OCI-LY1 (cell line): ENCODE measurements around the gene UTP3.

Source experiments
- H2AFZ ChIP-seq: fragments of 200-600 bp; sonication (generic), shearing (Covaris generic); 2 replicates; pipeline ENCODE4 v1.6.0; 2014; ENCODE audit warnings: antibody characterized with exemption, mild to moderate bottlenecking, low read length
- H3F3A ChIP-seq: fragments of 200-600 bp; sonication (generic), shearing (Covaris generic); 2 replicates; pipeline ENCODE4 v1.6.0; 2014; ENCODE audit warnings: mild to moderate bottlenecking, antibody characterized with exemption, low read length, moderate library complexity; ENCODE audit not compliant: insufficient read depth
- H3K27ac ChIP-seq: fragments of 200-600 bp; sonication (generic); 2 replicates; pipeline ENCODE4 v1.5.1; 2014; ENCODE audit warnings: low read length, mixed run types, mild to moderate bottlenecking, low read depth; ENCODE audit not compliant: poor library complexity, severe bottlenecking
- H3K27me3 ChIP-seq: fragments of 200-600 bp; sonication (generic); 2 replicates; pipeline ENCODE4 v1.6.0; 2014; ENCODE audit warnings: antibody characterized with exemption, mild to moderate bottlenecking, low read length, moderate library complexity; ENCODE audit not compliant: insufficient read depth
- H3K36me3 ChIP-seq: fragments of 200-600 bp; sonication (generic); 2 replicates; pipeline ENCODE4 v1.6.1; 2014; ENCODE audit warnings: mild to moderate bottlenecking, antibody characterized with exemption, low read length, moderate library complexity, mixed read lengths; ENCODE audit not compliant: insufficient read depth
- H3K4me1 ChIP-seq: fragments of 200-600 bp; sonication (generic); 2 replicates; pipeline ENCODE4 v1.5.1; 2014; ENCODE audit warnings: mild to moderate bottlenecking, low read length, moderate library complexity; ENCODE audit not compliant: insufficient read depth, severe bottlenecking
- H3K4me2 ChIP-seq: fragments of 200-600 bp; sonication (generic), shearing (Covaris generic); 2 replicates; pipeline ENCODE4 v1.6.1; 2014; ENCODE audit warnings: low read length
- H3K4me3 ChIP-seq: fragments of 200-600 bp; sonication (generic); 2 replicates; pipeline ENCODE4 v1.5.1; 2014; ENCODE audit warnings: low read length, low read depth, mild to moderate bottlenecking, mixed read lengths; ENCODE audit not compliant: poor library complexity, severe bottlenecking
- H3K79me2 ChIP-seq: fragments of 200-600 bp; shearing (Covaris generic); 2 replicates; pipeline ENCODE4 v1.6.1; 2016; ENCODE audit warnings: mixed run types, low read length, mixed read lengths; ENCODE audit not compliant: insufficient read depth
- H3K9ac ChIP-seq: fragments of 200-600 bp; sonication (generic), shearing (Covaris generic); 2 replicates; pipeline ENCODE4 v1.6.1; 2014; ENCODE audit warnings: mild to moderate bottlenecking, low read length, mixed read lengths
- H3K9me2 ChIP-seq: fragments of 200-600 bp; sonication (generic), shearing (Covaris generic); 2 replicates; pipeline ENCODE4 v1.6.1; 2014; ENCODE audit warnings: low read depth, mild to moderate bottlenecking, low read length, mixed read lengths
- H3K9me3 ChIP-seq: fragments of 200-600 bp; shearing (Covaris generic); 2 replicates; pipeline ENCODE4 v1.6.1; 2014; ENCODE audit warnings: low read length, mixed read lengths
- H4K20me1 ChIP-seq: fragments of 200-600 bp; sonication (generic), shearing (Covaris generic); 2 replicates; pipeline ENCODE4 v1.6.0; 2016; ENCODE audit warnings: mild to moderate bottlenecking, low read length; ENCODE audit not compliant: insufficient read depth
- CTCF ChIP-seq: fragments of 200-600 bp; sonication (generic), shearing (Covaris generic); IDR thresholded peaks from 2 replicates; pipeline ENCODE4 v1.5.1; 2017; ENCODE audit warnings: mild to moderate bottlenecking, antibody characterized with exemption, low read length, moderate library complexity, mixed read lengths
- EZH2 ChIP-seq: fragments of 200-600 bp; sonication (generic), shearing (Covaris generic); IDR thresholded peaks from 2 replicates; pipeline ENCODE4 v1.8.0; 2017; ENCODE audit warnings: borderline replicate concordance, mixed run types, mild to moderate bottlenecking, antibody characterized with exemption, low read length, moderate library complexity, mixed read lengths

The UTP3 gene

GRCh38 chr4:70667740-70668535 is 20.4 kb upstream of the UTP3 start:
- Histone ChIP-seq H3K4me1 (peaks cover 67% of the 10 kb centered on the region), H3K27ac (peak overlapping the region; percentile 95), H3K4me3 (peak overlapping the region; percentile 97), H3K36me3 (peaks cover 30% of the 10 kb centered on the region), H3K9ac (peak overlapping the region; percentile 99), H3K4me2 (peak overlapping the region; percentile 95), H3K27me3 (no peaks in the 10 kb centered on the region), H3K79me2 (peaks cover 42% of the 10 kb centered on the region), H2AFZ (no peak overlapping the region), H3K9me2 (no peaks in the 10 kb centered on the region), H3K9me3 (no peaks in the 10 kb centered on the region), H3F3A (no peaks in the 10 kb centered on the region), H4K20me1 (no peaks in the 10 kb centered on the region)
- TF ChIP-seq CTCF, result no peak
- TF ChIP-seq EZH2, result no peak

- TF ChIP-seq CTCF, result no peak
- no peak for TF ChIP-seq EZH2
- H3F3A ChIP-seq, result no peaks in the 10 kb centered on the region
- H3K4me3 ChIP-seq, result no peak overlapping the region
These were observed 17.9 kb upstream of the UTP3 start for GRCh38 chr4:70670332-70671014.

GRCh38 chr4:70671091-70671490 is 17.2 kb upstream of the UTP3 start:
- Histone ChIP-seq H3K27ac (peak overlapping the region; percentile 95), H2AFZ (no peak overlapping the region), H3K9ac (no peak overlapping the region), H3K9me3 (no peaks in the 10 kb centered on the region), H4K20me1 (no peaks in the 10 kb centered on the region), H3K27me3 (no peaks in the 10 kb centered on the region), H3K4me2 (no peak overlapping the region), H3K4me1 (peaks cover 93% of the 10 kb centered on the region), H3K4me3 (no peak overlapping the region), H3F3A (no peaks in the 10 kb centered on the region), H3K79me2 (peaks cover 10% of the 10 kb centered on the region), H3K9me2 (no peaks in the 10 kb centered on the region), H3K36me3 (peaks cover 2% of the 10 kb centered on the region)
- TF ChIP-seq EZH2, result no peak
- no peak for TF ChIP-seq CTCF

More at GRCh38 chr4:70670332-70671014, 17.9 kb upstream of the UTP3 start:
- Histone ChIP-seq H3K9me2 (no peaks in the 10 kb centered on the region), H3K4me2 (no peak overlapping the region), H4K20me1 (no peaks in the 10 kb centered on the region), H2AFZ (no peak overlapping the region), H3K36me3 (peaks cover 7% of the 10 kb centered on the region), H3K79me2 (peaks cover 17% of the 10 kb centered on the region), H3K4me1 (peaks cover 87% of the 10 kb centered on the region), H3K27me3 (no peaks in the 10 kb centered on the region), H3K9ac (no peak overlapping the region), H3K27ac (peak overlapping the region; percentile 95), H3K9me3 (no peaks in the 10 kb centered on the region)
